CD4-positive, alpha-beta T cell (primary cell): Measurements from ENCODE around the gene CNTN6. TPM values are rescaled to one million over a fixed set of nuclear protein-coding genes. Genes with fewer than 3 reads are reported as not detected.

Experiments
- ATAC-seq: fragments of 200-7000 bp; cut with Tn5 transposase; one replicate; pipeline ENCODE4 v1.10.0; 2022; ENCODE audit warnings: mild to moderate bottlenecking; ENCODE audit not compliant: poor library complexity
- CTCF ChIA-PET: fragments of 350-600 bp; sonication (Branson Sonifier 250); formaldehyde crosslinking; loops from one replicate; lab custom pipeline; 2021; ENCODE audit warnings: antibody characterized with exemption, inconsistent platforms; lab: Charles Lee
- POLR2A ChIA-PET: fragments of 350-600 bp; sonication (Branson Sonifier 250); formaldehyde crosslinking; loops from one replicate; lab custom pipeline; 2021; ENCODE audit warnings: antibody characterized with exemption, inconsistent platforms; lab: Charles Lee
- DNase-seq, 14 experiments: peaks; one replicate each; pipeline ENCODE4 v3.0.0-alpha.2; 2013 to 2020; ENCODE audit warnings: mixed read lengths in 2 of 14
- H3K27ac ChIP-seq, 2 donors: one replicate each; pipeline versions ENCODE4 v1.5.1 to v1.7.0; 2013; ENCODE audit warnings: low read length in 2 of 2, low read depth in 1 of 2, mild to moderate bottlenecking in 1 of 2
- H3K27me3 ChIP-seq, 2 experiments: 1 replicate in 1 of 2; 2 replicates in 1 of 2; pipeline versions ENCODE4 v1.6.1 to v1.7.0; 2013; ENCODE audit warnings: low read length in 2 of 2, control low read depth in 1 of 2, mild to moderate bottlenecking in 1 of 2, moderate library complexity in 1 of 2; ENCODE audit not compliant: insufficient read depth in 2 of 2, control insufficient read depth in 1 of 2
- H3K36me3 ChIP-seq: one replicate; pipeline ENCODE4 v1.6.1; 2013; ENCODE audit warnings: low read length, control low read depth; ENCODE audit not compliant: insufficient read depth
- H3K4me1 ChIP-seq: one replicate; pipeline ENCODE4 v1.6.1; 2013; ENCODE audit warnings: low read length, control low read depth; ENCODE audit not compliant: insufficient read depth
- H3K4me3 ChIP-seq: one replicate; pipeline ENCODE4 v1.5.1; 2013; ENCODE audit warnings: mild to moderate bottlenecking, low read length, moderate library complexity
- H3K9me3 ChIP-seq, 2 experiments: 1 replicate in 1 of 2; 2 replicates in 1 of 2; pipeline versions ENCODE4 v1.6.1 to v1.7.0; 2013; ENCODE audit warnings: low read length in 2 of 2, mild to moderate bottlenecking in 2 of 2, control low read depth in 1 of 2, moderate library complexity in 1 of 2; ENCODE audit not compliant: control insufficient read depth in 1 of 2, insufficient read depth in 1 of 2
- H3K27ac Mint-ChIP-seq: one replicate; pipeline ENCODE4 v1.8.0; 2020; ENCODE audit warnings: mixed read lengths
- H3K27me3 Mint-ChIP-seq: one replicate; pipeline ENCODE4 v1.8.0; 2021; ENCODE audit warnings: mixed read lengths
- H3K36me3 Mint-ChIP-seq: one replicate; pipeline ENCODE4 v1.8.0; 2021; ENCODE audit warnings: low read depth, mixed read lengths
- H3K4me1 Mint-ChIP-seq: one replicate; pipeline ENCODE4 v1.8.0; 2021; ENCODE audit warnings: low read depth, mixed read lengths
- H3K4me3 Mint-ChIP-seq: one replicate; pipeline ENCODE4 v1.8.0; 2020; ENCODE audit warnings: mild to moderate bottlenecking, mixed read lengths
- H3K9me3 Mint-ChIP-seq: one replicate; pipeline ENCODE4 v1.8.0; 2020; ENCODE audit warnings: mixed read lengths
- intact Hi-C, 2 experiments: fragments of 100-400 bp; cut with DNase I in 1 of 2; cut with micrococcal nuclease in 1 of 2; formaldehyde crosslinking; loops; one replicate each; pipeline versions ENCODE4 v1.15.1 to v1.9.0; 2023 to 2025; cut with DNase I, micrococcal nuclease
- total RNA-seq, 174 experiments: library from RNA in 2 of 174; stranded (reverse) in 2 of 174; gene quantifications; one replicate each; pipeline ENCODE4 v1.2.3 and lab custom pipeline; 2021 to 2026
- TF ChIP-seq, protein P1 (sequence below): fragments of 200-600 bp; IDR thresholded peaks from one replicate; pipeline ENCODE4 v1.8.0; 2022; ENCODE audit warnings: antibody characterized with exemption, mild to moderate bottlenecking

CNTN6 gene
- total RNA-seq, 2 experiments from 2014 or later: not detected

- POLR2A ChIA-PET: no interaction called here
- intact Hi-C loops: no loop called here
- no peak for ATAC-seq
Observed at GRCh38 chr3:1374471-1374870, 281.6 kb downstream of the CNTN6 start.

DNA sequence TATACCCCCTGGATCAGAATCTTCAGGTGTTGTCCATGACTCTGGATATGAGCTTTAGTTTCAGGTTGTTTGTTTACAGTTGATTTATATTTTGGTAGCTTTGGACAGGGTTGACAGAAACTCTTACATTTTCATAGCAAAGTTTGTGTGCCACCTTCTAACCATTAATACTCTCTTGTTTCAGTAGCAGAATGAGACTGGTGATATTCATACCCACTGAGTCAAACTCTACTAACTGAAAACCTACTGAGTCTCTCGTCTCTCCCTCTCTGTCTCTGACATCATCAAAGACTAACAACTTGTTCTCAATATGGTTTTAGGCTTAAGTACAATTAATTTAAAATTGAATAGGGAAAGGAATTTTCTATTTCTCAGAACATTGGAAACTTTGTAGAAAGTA, 282.3 kb downstream of the CNTN6 start:
- ATAC-seq (no peak), DNase-seq (no peak)
- H3K4me3 ChIP-seq: no peak overlapping the region
- ChIA-PET POLR2A (no interaction called here), CTCF (interaction anchor here (1.4 kb wide), 1 partner anchor 15 kb away, joined by 3 read pairs; no protein-coding TSS in a partner anchor)
- no peaks in the 10 kb centered on the region for H3K36me3 ChIP-seq
- TF ChIP-seq, protein P1, sequence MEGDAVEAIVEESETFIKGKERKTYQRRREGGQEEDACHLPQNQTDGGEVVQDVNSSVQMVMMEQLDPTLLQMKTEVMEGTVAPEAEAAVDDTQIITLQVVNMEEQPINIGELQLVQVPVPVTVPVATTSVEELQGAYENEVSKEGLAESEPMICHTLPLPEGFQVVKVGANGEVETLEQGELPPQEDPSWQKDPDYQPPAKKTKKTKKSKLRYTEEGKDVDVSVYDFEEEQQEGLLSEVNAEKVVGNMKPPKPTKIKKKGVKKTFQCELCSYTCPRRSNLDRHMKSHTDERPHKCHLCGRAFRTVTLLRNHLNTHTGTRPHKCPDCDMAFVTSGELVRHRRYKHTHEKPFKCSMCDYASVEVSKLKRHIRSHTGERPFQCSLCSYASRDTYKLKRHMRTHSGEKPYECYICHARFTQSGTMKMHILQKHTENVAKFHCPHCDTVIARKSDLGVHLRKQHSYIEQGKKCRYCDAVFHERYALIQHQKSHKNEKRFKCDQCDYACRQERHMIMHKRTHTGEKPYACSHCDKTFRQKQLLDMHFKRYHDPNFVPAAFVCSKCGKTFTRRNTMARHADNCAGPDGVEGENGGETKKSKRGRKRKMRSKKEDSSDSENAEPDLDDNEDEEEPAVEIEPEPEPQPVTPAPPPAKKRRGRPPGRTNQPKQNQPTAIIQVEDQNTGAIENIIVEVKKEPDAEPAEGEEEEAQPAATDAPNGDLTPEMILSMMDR: no peak
- Mint-ChIP-seq H3K27me3 (no peaks in the 10 kb centered on the region), H3K9me3 (peaks cover 9% of the 10 kb centered on the region), H3K36me3 (no peaks in the 10 kb centered on the region), H3K4me3 (no peak overlapping the region), H3K4me1 (no peaks in the 10 kb centered on the region), H3K27ac (no peak overlapping the region)
- intact Hi-C loops: no loop called here
- no peak overlapping the region for H3K27ac ChIP-seq
- no peaks in the 10 kb centered on the region for H3K9me3 ChIP-seq
- H3K27me3 ChIP-seq: no peaks in the 10 kb centered on the region
- no peaks in the 10 kb centered on the region for H3K4me1 ChIP-seq

More at GRCh38 chr3:1374471-1374870, 281.6 kb downstream of the CNTN6 start:
- H3K36me3 ChIP-seq: no peaks in the 10 kb centered on the region
- TF ChIP-seq, protein P1: no peak
- H3K4me1 Mint-ChIP-seq: no peaks in the 10 kb centered on the region
- no peaks in the 10 kb centered on the region for H3K27me3 ChIP-seq
- no peaks in the 10 kb centered on the region for H3K36me3 Mint-ChIP-seq
- H3K27ac ChIP-seq: no peak overlapping the region
- H3K9me3 Mint-ChIP-seq: peaks cover 9% of the 10 kb centered on the region
- H3K4me3 Mint-ChIP-seq: no peak overlapping the region
- H3K9me3 ChIP-seq: no peaks in the 10 kb centered on the region
- H3K4me3 ChIP-seq: no peak overlapping the region
- CTCF ChIA-PET: interaction anchor here (1.4 kb wide), 1 partner anchor 14 kb away, joined by 3 read pairs; no protein-coding TSS in a partner anchor
- no peaks in the 10 kb centered on the region for H3K27me3 Mint-ChIP-seq
- no peak overlapping the region for H3K27ac Mint-ChIP-seq
- H3K4me1 ChIP-seq: no peaks in the 10 kb centered on the region
- DNase-seq: no peak

GRCh38 chr3:1380926-1381646, 288.3 kb downstream of the CNTN6 start:
- CTCF ChIA-PET: no interaction called here
- Histone ChIP-seq H3K4me3 (no peak overlapping the region), H3K9me3 (no peaks in the 10 kb centered on the region), H3K27ac (no peak overlapping the region), H3K27me3 (no peaks in the 10 kb centered on the region), H3K36me3 (no peaks in the 10 kb centered on the region), H3K4me1 (no peaks in the 10 kb centered on the region)
- H3K4me3 Mint-ChIP-seq: no peak overlapping the region
- no peaks in the 10 kb centered on the region for H3K27me3 Mint-ChIP-seq
- POLR2A ChIA-PET: no interaction called here
- TF ChIP-seq, protein P1: no peak
- ATAC-seq (no peak), DNase-seq (no peak)
- intact Hi-C loops: no loop called here
- no peaks in the 10 kb centered on the region for H3K4me1 Mint-ChIP-seq
- H3K9me3 Mint-ChIP-seq: peaks cover 14% of the 10 kb centered on the region
- H3K36me3 Mint-ChIP-seq: no peaks in the 10 kb centered on the region
- H3K27ac Mint-ChIP-seq: no peak overlapping the region
